Measurements from ENCODE around the gene MRPL14.

MRPL14 gene

DNA sequence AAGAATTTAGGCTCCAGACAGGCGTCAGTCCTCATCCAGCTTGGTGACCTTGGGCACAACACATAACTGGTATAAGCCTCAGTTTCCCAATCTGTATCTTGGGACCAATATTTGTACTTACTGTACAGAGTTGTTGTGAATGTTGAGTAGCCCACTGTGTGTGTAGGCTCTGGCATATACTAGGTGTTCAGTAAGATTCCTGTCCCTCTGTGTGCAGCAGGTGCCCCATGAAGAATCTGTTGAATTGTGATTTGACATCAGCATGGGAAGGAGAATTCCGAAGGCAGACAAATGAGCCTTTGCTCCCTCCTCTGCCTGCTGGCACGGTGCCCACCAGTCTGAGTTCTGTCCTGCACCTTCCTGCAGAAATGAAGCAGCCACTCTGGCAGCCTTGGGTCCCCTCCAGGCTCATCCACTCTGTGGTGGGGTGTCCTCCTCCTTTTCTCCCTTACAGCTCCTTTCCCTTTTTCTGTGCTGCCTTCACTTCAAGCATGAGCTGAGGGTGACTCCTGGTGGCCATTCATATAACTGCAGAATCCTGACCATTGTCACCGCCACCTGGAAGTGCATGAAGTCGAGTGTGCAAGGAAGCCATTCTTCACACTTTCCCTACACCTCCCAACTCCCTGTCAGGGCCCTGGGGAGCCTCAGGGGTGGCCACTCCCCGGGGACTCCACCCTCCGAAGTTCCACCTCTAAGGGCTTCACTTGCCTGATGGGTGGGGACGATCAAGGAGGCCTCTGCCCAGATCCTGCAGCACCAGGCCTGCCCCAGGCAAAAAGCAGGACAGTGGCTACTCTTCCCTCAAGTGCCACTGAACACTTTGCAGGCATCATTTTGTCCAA is 48.2 kb downstream of the MRPL14 start:
- DNase-seq (ENCODE audit: low spot score), result peak; percentile 86

DNA sequence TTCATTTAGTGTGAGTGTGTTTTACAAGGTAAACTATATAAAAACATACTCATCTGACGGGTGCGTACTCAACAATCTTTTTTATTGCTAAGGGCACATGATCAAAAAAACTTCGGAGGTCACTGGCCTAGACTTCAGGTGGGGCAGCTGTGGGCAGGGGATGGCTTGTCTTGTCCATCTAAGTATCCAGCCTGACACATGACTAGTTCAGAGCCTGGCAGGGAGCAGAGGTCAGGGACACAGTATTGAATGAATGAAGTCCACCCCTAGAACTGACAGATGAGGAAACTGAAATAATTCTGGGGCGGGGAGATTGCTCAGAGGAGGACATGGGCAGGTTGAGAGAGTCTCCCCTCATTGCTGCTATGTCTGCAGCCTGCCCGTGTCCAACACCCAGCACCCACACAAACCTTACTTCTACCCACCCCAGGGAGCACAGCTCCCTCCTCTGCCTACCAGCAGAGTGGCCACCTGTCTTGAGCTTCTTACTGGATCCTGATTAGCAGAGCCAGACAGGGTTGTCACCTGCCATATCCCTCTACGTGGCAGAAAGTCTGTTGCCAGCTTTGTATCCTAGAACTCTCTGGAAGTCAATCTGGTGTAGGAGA is 48.9 kb downstream of the MRPL14 start:
- DNase-seq (ENCODE audit: low spot score), result no peak

DNA sequence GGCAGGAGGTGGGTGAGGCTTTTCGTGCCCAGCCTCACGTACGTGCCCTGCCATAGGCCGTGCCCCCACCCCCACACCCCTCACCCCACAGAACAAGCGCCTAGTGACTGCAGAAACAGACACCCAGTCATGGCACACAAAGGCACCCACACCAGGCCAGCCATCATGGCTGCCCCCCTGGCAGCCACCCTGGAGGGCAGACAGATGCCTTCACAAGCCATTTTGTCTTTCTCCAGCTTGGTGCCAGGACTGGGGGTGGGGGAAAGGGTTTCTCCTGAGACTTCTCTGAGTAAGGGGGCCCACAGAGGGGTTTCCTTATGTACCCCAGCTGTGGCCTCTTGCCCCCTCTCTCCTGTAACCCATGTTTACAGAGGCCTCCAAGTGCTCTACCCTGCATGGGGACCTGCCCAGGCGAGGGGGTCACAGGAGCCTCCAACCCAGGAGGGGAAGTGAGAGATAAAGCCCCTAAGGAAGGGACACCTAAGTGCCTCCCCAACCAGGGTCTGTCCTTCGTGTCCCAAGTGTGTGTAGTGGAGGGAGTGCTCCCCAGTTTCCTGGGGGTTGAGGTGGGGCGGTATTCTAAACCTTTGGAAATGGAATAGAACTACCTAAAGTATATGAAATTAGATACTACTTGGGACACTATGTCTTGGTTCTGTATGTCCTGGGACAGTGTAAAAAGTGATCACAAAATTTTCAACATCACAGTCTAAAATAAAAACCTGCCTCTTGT is 49.9 kb downstream of the MRPL14 start:
- peak; percentile 39 for DNase-seq (ENCODE audit: low spot score)

DNA sequence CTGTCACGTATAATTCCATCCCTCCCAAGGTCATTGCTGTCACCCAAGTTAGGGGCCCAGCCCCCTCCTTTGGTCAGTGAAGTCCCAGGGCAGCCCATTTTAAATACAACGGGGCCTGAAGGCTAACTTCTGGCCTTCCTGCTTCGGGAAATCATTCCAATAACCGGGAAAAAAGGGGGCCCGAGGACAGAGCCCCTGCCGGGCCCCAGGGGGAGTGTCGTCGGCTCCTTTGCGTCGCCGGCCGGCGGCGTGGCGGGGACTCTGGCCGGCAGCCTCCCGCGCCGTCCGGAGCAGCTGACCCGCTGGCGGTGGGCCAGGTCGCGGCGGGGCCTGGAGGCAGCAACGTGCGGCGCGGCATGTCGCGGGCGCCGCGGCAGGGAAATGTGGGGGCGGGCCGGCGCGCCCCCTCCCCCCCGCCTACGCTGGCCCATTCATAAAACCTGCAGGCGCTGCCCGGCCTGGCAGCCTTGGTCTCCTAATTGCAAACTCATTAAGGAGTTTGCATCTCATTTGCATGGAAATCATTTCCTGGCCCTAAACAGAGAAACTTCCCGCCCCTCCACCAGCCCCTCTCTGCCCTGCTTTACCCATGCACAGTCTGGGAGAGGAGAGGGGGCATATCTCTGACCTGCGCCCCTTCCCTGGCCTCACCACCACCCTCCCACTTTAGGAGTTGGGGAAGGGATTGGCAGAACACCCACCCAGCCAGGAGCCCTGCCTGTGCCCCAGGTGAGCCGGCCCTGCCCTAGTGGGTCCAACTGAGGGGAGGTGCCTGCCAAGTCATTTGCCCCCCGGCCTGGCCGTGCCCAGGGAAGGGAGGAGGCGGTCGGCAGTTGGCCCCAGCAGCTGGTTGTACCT is 50.7 kb downstream of the MRPL14 start:
- peak; percentile 60 for DNase-seq (ENCODE audit: low spot score)

DNA sequence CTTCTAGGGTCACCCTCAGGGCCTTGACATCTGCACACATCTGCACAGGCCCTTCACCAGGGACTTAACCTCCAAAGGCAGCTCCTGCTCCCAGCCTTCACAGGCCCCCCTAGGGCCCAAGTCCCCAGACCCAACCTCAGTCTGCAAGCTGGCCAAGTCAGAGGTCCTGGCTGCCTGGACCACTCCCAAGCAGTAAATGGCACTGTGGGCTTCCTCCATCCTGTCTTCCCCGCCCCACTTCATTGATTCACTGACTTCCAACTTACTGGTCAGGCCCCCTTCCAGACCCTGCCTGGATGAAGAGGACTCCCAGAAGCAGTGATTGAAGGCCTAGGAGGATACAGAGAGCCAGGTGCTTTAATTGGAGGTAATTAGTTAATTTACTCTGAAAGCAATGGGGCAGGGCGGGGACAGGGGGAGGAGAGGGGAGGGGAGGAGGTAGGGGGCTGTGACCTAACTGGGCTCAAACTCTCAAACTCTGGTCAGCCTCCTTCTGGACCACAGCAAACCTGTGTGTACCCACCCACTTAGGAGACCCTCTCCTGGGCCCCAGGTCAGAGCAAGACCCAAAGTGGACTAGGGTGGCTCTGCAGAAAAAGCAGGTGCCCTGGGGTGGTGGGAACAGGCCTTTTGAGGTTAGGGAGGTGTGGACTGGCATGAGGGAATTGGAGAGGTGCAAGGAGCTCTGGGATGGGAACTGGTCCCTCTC is 51.5 kb downstream of the MRPL14 start:
- peak; percentile 48 for DNase-seq (ENCODE audit: low spot score)

DNA sequence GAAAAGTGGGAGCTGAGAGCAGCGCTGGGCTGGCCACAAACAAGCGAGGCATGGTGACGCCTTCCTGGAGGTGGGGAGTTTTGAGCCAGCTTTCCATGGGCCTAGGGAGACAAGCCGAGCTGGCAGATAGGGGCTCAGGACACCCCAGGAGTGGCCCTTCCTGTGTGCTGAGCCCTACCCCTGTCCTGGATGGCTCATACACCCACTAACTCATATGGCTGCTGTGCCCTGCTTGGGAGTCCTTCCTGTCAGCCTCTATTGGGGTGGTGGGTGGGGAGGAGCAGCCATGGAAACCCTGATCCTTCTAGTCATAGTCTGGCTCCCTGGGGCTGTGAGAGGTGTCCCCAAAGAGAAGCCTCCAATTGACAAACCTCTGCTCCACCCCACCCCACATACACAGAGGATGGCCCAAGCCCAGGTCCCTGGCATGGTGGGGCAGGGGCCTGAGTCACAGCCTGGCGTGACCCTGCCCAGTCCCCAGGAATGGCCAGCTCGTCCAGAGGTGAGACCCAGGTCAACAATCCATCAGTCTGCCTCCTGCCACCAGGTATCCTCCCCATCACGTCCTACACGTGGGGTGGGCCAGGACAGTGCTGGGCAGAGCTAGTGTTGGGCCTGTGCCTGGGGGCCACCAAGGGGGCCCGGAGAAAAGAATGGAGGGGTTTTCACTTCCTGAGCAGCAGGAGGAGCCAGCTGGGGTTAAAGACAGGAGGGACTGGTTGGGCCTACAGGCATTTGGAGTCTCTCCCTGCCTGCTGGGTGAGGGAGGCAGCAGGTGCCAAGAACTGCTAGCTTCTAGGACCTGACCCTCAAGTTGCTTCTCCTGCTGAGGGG is 52.2 kb downstream of the MRPL14 start:
- peak; percentile 58 for DNase-seq (ENCODE audit: low spot score)

DNA sequence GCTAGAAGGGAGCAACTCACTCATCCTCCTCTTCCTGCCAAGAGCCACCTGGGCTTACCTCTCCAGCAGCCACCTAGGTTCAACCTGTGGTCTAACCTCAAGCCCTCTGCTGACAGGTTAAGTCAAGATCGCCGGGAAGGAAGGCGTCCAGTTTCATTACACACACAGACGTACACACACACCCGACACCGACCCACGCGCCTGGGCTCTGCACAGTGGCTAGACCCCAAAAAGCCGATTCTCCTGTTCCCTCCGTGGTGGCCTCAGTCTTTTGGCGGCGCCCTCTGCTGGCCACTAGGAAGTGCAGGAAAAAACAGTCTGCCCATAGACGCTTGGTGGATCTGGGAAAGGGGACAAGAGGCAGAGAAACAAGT is 52.8 kb downstream of the MRPL14 start:
- peak; percentile 85 for DNase-seq (ENCODE audit: low spot score)

DNA sequence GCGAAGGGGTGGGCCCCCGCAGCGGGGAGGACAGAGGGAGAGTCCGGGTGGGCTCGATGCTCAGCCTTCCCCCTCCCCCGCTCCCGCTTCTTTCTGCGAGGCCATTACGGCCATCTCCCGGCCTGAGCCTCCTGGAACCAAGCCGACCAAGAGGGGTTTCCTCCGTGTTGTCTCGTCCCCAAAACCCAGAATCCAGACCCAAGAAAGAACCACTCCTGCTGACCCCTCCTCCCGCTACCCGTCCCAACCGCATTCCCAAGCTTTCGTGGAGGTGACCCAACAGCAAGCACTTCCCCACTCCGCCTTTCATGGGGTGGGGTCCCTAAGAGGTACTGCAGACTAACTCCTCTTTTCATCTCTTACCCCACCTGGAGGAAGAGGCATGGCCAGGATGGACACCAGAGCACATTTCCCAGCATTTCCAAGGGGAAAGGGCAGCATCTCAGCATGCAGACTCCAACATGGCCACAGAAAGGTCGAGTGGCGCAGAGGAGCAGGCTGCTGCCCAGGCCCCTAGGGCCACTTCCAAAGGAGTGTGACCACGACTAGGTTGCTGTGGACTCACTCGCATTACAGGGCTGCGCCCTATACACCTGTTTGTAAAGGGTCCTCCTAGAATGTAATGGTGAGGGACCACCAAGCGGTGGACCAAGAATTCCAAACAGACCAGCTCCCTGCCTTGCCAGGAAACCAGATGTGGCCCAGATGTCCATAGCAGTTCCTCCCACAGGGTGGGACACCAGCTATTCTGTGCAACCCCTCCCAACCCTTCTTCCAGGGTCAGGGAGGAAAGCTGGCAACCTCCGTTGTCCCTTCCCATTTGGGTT is 53.4 kb downstream of the MRPL14 start:
- no peak for DNase-seq (ENCODE audit: low spot score)

DNA sequence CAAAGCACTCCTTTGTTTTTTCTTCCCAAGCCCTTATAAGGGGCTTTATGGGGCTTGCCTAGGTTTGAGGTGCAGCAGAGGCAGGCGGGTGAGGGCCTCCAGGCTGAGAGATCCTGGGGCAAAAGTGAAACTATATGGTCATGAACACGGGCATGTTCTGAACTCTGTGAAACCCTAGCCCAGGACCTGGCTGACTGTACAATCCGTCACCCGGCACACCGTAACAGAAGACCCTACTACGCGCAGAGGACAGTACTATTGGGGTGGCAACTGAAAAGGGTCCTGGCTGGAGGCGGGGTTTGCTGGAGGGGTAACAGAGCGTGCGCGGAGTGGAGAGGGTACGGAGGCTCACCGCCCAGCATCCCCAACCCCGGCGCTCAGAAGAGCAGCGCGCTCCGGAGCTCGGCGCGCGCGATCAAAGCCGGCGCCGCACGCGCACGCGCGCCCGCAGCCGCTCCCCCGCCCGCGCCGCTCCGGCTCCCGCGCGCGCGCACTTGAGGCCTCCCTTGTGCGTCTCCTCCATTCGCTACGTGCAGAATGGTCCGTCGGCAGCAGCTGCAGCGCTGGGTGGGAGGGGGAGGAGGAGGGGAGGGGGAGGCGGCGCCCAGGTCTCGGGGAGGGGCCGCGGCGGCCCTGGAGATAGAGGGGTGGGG is 54.2 kb downstream of the MRPL14 start:
- DNase-seq (ENCODE audit: low spot score), result peak; percentile 91

DNA sequence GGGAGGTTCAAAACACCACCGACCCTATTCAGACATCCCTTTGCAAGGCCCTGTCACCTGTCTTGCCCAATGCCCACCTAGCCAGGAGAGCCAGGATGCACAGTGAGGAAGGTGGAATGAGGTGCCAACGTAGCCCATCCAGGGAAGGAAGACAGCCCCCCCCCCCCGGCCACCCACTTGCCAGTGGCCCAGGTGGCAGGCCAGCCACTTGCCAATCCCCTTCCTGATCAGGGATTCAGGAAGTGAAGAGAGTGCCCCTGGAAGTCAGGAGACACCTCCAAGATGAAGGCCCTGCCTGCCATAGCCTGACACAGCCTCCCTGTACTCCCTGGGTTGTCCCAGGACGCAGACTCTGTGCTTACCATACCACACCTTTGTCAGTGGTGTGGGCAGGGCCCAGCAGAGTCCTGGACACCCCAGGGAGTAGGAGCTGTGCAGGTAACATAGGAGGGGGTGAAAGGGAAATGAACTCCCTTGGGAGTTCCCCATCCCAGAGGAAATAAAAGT is 54.7 kb downstream of the MRPL14 start:
- no peak for DNase-seq (ENCODE audit: low spot score)

DNA sequence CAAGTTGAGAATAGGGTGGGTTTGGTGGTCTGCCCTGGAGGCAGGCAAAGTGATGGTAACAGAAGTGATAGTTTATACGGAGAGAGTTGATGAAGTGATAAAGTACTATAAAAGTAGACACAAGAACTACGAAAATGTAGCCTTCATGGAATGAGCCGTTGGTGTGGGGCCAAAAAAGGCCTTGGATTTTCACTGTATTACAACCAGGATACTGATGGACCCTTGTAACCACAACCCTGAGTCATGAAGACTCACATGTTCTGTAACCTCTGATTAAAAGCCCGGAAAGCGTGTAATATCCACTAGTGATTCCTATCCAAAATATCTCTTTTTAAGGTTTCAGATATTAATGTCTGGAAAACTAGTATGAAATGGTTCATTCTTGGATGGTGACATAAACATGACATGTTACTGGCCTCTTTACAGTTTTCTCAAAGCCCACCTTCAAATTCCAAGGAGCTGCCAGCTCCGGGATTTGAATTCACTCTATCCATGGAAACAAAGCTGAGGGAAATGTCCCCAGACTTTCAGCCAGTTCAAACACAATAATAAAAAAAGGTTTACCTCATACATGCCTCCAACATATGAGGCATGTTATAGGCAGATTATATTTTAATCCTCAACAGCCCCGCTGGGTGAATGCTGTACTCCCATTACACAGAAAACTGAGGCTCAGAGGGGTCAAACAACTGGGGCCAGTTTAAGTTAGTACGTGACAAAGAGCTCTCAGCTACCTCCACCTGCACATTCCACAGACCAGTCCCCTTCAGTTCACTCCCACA is 55.4 kb downstream of the MRPL14 start:
- no peak for DNase-seq (ENCODE audit: low spot score)

DNA sequence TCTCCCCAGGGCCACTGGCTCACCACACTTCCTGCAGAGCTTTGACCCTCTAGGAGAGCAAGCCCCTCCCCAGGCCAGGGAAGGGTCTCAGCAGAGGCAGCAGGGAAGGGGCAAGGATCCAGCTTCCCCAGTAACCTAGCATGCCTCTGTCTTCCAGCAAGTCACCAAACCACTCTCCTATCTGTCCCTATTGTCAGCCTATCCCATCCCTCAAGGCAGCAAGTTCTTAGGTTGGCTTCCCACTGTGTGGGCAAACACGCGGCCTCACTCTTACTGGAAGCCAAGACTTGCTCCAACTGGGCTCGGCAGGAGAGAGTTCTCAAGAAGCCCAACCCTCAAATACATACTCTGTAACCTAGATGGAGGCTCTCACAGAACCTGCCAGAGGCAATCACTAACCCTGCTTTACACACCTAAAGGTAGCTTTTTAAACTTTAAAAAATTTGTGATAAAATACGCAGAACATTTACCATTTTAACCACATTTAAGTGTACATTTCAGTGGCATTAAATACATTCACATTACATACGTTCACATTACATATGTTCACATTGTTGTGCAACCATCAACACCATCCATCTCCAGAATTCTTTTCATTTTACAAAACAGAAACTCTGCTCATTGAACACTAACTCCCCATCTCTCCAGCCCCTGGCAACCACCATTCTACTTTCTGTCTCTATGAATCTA is 58.5 kb downstream of the MRPL14 start:
- no peak for DNase-seq (ENCODE audit: low spot score)

DNA sequence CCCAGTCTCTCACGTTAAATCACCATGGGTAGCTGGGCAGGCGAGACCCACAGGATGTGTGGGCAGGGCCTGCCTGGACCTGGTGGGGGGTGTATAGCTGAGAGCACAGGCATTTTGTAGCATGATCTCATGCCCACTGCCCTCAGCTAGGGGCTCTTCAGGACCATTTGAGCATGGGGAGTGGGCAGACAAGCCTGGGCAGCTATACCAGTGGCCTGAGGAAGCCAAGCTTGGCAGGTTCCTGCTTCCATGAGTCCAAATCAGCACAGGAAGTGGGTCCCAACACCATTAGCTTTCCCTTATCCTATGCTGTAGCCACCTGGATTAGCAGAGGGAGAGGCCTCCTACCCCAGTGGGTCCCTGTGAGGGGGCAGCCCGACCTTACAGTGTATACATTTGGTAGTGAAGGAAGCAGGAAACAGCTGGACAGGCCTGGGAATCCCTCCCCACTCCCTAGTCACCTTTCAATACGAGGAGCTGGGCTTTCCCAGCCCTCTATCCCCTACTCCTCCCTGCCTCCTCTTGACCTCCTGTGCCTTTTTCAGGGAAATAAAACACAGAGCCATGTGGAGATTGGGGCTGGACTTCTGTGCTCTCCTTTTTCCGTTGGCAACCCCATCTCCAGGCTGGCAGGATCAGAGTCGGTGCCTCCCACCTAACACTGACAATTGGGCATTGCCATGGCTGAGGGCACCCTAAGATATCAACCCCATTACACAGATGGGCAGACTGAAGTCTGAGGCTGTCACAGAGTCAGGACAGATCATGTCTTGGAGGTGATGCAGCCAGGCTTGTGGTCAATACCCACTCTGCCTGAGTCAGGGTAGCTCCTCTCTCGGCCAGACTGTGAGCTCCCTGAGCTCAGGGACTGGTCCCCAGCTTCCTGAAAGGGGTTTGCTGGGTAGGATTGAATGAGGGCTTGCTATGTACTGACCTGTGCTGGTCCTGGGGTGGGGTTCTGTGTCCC is 59.8 kb downstream of the MRPL14 start:
- DNase-seq (ENCODE audit: low spot score), result no peak

DNA sequence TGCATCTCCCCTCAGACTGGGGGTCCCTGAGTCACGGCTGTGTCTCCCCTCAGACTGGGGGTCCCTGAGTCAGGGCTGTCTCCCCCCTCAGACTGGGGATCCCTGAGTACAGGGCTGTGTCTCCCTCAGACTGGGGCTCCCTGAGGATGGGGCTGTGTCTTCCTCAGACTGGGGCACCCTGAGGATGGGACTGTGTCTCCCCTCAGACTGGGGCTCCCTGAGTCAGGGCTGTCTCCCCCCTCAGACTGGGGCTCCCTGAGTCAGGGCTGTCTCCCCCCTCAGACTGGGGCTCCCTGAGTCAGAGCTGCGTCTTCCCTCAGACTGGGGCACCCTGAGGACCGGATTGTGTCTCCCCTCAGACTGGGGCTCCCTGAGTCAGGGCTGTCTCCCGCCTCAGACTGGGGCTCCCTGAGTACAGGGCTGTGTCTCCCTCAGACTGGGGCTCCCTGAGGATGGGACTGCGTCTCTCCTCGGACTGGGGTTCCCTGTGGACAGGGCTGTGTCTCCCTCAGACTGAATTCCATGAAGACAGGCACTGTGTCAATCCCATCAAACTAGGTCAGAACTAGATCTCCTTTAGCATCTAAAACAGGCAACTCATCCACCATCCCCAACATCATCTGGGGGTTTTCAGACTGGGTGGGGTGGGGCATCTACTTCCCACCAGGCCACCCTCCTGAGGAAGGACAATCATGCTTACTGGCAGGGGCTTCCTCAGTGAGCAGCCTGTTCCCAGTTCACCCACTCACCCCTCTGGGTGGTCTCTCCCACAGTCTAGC is 60.7 kb downstream of the MRPL14 start:
- no peak for DNase-seq (ENCODE audit: low spot score)

DNA sequence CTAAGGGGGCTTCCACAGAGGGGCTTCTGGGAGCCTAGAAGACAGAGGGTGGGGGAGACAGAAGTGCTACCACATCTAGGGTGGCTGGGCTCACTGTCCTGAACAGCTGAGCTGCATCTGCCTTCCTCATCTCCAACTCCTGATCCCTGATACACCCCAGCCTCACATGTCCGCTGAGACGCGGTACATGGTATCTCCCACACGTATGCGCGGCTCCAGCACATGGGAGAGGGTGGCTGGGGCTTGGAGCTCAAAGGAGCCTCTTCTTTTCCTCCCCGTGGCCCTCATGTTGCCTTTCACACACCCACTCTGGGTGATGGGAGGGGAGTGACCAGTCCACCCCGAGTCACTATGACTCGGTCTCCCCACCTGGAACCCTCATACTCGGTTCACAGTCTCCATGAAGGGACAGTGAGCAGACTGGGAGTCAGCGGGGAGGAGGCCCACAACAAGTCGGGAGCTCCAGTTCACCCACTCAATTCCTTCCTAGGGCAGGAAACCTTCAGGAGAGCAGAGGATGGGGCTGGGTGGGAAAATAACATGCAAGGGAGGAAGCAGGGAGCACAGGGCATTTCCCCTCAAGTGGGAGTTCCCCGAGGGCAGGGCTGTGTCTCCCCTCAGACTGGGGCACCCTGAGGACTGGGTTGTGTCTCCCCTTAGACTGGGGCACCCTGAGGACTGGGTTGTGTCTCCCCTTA is 61.7 kb downstream of the MRPL14 start:
- DNase-seq (ENCODE audit: low spot score), result no peak

Measured in ecto neural progenitor cell (in vitro differentiated cells).